ENCODE results near the gene S100A5.
"Not testable (repeated sequence)": the region's sequence is repeated elsewhere in the genome, so short reads cannot be mapped to it uniquely, and the experiment has no call there.

S100A5 gene

DNA sequence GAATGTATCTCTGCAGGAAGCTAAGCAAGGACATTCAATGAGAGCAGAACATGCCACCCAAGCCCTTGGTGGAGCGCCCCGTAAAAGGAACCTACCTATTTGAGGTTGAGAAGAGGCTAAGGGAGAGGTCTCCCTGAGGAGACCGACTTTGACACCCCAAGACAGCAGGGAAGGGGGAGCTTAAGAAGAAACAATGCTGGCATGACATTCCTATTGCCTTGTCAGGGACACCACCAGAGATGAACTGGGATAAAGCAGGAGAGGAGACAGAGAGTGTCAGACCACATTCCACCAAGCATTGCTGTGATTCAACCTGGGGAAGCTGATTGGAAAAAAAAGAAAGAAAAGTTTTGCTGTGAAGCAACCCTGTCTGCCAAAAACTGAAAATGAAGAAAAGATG is 38.2 kb upstream of the S100A5 start:
- DNase-seq (ENCODE audit: low spot score): no peak
- in situ Hi-C loops (cut with MboI; ENCODE audit: low pct_unique_long_range_greater_than_20kb, low sequenced_read_pairs, unreplicated experiment): no loop called here
- TF ChIP-seq, protein P1, sequence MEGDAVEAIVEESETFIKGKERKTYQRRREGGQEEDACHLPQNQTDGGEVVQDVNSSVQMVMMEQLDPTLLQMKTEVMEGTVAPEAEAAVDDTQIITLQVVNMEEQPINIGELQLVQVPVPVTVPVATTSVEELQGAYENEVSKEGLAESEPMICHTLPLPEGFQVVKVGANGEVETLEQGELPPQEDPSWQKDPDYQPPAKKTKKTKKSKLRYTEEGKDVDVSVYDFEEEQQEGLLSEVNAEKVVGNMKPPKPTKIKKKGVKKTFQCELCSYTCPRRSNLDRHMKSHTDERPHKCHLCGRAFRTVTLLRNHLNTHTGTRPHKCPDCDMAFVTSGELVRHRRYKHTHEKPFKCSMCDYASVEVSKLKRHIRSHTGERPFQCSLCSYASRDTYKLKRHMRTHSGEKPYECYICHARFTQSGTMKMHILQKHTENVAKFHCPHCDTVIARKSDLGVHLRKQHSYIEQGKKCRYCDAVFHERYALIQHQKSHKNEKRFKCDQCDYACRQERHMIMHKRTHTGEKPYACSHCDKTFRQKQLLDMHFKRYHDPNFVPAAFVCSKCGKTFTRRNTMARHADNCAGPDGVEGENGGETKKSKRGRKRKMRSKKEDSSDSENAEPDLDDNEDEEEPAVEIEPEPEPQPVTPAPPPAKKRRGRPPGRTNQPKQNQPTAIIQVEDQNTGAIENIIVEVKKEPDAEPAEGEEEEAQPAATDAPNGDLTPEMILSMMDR (IDR thresholded peaks at IDR 0.05; ENCODE audit: extremely low read depth, insufficient read depth, missing control alignments): no peak

DNA sequence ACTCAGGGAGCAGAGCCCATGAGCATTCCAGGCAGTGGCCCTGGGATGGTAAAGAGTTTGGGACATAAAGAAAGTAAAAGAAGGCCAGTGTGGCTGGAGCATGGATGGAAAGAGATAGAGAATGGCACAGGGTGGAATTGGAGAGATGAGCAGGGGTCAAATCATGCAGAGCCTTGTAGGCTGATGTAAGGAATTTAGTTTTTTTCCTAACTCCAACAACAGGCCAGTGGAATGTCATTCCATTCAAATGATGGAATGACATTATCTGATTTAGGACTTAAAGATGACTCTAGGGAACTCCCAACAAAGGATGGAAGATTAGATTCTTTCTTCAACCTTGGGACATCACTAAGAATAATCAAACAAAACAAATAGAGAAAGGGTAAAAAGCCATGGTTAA is 37.8 kb upstream of the S100A5 start:
- TF ChIP-seq, protein P1 (IDR thresholded peaks at IDR 0.05; ENCODE audit: extremely low read depth, insufficient read depth, missing control alignments): no peak
- no peak for DNase-seq (ENCODE audit: low spot score)
- in situ Hi-C loops (cut with MboI; ENCODE audit: low pct_unique_long_range_greater_than_20kb, low sequenced_read_pairs, unreplicated experiment): no loop called here

DNA sequence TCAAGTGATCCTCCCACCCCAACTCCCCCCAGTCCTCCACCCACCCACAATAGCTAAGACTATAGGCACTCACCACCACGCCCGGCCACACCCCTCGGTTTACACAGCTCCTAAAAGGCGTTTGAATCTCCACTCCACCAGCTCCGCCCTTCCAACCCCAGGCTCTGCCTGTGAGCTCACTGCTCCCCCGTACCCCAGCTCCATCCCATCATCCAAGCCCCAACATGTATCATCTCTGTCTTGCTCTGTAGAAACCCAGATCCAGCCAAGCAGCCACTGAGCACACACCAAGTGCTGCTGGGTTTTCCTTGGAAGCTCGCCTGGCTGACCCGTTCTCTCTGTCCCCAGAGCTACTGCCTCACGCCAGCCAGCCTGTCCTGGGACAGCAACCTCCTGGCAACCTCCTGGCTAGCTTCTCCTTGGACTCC is 36.9 kb upstream of the S100A5 start:
- TF ChIP-seq, protein P1 (IDR thresholded peaks at IDR 0.05; ENCODE audit: extremely low read depth, insufficient read depth, missing control alignments): no peak
- in situ Hi-C loops (cut with MboI; ENCODE audit: low pct_unique_long_range_greater_than_20kb, low sequenced_read_pairs, unreplicated experiment): no loop called here
- DNase-seq (ENCODE audit: low spot score): no peak

DNA sequence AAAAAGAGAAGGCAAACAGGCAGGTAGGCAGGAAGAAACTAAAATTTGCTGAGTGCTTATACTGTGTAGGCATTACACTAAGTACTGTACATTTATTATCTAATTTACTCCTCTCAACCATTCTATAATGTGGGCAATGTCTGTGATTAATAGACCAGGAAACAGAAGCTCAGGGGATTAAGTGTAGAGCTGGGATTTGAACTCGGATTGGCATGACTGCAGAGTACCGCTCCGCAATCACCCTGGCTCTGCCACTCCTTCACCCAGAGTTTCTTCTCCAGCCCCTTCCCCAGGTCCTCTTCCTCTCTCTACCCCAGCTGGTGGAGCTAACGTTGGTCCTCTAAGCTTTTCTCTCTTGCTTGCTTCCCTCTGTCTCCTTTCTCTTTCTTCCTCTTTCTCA is 36.4 kb upstream of the S100A5 start:
- TF ChIP-seq, protein P1 (IDR thresholded peaks at IDR 0.05; ENCODE audit: extremely low read depth, insufficient read depth, missing control alignments): no peak
- in situ Hi-C loops (cut with MboI; ENCODE audit: low pct_unique_long_range_greater_than_20kb, low sequenced_read_pairs, unreplicated experiment): no loop called here
- DNase-seq (ENCODE audit: low spot score): no peak

DNA sequence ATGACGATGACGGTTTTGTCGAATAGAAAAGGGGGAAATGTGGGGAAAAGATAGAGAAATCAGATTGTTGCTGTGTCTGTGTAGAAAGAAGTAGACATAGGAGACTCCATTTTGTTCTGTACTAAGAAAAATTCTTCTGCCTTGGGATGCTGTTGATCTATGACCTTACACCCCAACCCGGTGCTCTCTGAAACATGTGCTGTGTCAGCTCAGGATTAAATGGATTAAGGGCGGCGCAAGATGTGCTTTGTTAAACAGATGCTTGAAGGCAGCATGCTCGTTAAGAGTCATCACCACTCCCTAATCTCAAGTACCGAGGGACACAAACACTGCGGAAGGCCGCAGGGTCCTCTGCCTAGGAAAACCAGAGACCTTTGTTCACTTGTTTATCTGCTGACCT is 34.8 kb upstream of the S100A5 start:
- in situ Hi-C loops (cut with MboI; ENCODE audit: low pct_unique_long_range_greater_than_20kb, low sequenced_read_pairs, unreplicated experiment); DNase-seq (ENCODE audit: low spot score): not testable (repeated sequence)

DNA sequence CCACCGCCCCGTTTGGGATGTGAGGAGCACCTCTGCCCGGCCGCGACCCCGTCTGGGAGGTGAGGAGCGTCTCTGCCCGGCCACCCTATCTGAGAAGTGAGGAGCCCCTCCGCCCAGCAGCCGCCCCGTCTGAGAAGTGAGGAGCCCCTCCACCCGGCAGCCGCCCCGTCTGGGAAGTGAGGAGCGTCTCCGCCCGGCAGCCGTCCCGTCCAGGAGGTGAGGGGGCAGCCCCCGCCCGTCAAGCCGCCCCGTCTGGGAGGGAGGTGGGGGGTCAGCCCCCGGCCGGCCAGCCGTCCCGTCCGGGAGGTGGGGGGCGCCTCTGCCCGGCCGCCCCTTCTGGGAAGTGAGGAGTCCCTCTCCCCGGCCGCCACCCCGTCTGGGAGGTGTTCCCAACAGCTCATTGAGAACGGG is 34.4 kb upstream of the S100A5 start:
- in situ Hi-C loops (cut with MboI; ENCODE audit: low pct_unique_long_range_greater_than_20kb, low sequenced_read_pairs, unreplicated experiment); DNase-seq (ENCODE audit: low spot score): not testable (repeated sequence)

DNA sequence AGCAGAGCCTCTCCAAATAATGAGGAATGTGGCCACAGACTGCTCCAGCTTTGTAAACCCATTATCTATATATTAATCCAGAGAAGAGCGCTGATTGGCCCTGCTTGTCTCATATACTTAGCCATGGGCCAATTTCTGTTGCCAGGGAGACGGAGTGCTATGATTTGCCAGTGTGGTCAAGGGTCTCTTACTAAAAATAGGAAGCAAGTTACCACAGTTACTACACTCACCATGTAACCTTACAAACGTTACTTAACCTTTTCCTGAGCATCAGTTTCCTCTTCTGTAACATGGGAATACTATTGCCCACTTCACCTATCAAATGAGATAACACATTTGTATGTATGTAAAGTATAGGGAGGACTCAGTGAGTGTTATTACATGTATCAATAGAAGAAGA is 32.6 kb upstream of the S100A5 start:
- no peak for DNase-seq (ENCODE audit: low spot score)
- in situ Hi-C loops (cut with MboI; ENCODE audit: low pct_unique_long_range_greater_than_20kb, low sequenced_read_pairs, unreplicated experiment): no loop called here
- TF ChIP-seq, protein P1 (IDR thresholded peaks at IDR 0.05; ENCODE audit: extremely low read depth, insufficient read depth, missing control alignments): no peak

DNA sequence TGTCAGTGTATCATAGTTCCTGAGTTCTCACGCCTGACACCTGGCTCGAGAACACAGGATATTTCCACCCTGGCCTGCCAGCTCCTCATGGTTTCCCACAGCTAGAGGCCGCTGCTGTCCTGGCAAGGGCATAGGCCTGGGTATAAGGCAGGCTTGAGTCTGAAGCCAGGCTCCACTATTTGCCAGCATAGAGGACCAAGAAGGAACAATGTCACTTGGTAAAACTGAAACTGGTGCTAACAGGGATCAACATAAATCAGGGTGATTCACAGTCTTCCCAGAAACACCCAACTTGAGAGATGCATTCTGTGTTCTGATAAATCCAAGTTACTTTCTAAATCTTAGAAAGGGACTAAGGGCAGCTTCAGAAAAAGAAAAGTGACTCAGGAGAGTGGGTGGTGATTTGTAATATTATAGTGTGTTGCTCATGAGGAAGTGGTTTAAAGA is 31.9 kb upstream of the S100A5 start:
- in situ Hi-C loops (cut with MboI; ENCODE audit: low pct_unique_long_range_greater_than_20kb, low sequenced_read_pairs, unreplicated experiment): no loop called here
- TF ChIP-seq, protein P1 (IDR thresholded peaks at IDR 0.05; ENCODE audit: extremely low read depth, insufficient read depth, missing control alignments): peak; percentile 83
- peak; percentile 76 for DNase-seq (ENCODE audit: low spot score)
